IMR-90 (cell line): ENCODE measurements around the gene CD72. TPM values are rescaled to one million over a fixed set of nuclear protein-coding genes. Genes with fewer than 3 reads are reported as not detected.

Experiments
- ATAC-seq: fragments of 200-7000 bp; cut with Tn5 transposase; 2 replicates; pipeline ENCODE4 v1.9.1; 2020; ENCODE audit warnings: low read depth, mild to moderate bottlenecking, moderate library complexity
- BruUV-seq: library from RNA; stranded (reverse); fragments of 400-500 nt; replicated peaks from 2 replicates; lab custom pipeline; 2021; lab: Mats Ljungman, UMichigan
- CTCF ChIA-PET: fragments of 300-600 bp; formaldehyde crosslinking; extraction: SDS; loops from one replicate; lab custom pipeline; 2021; ENCODE audit warnings: antibody characterized with exemption; lab: Yijun Ruan, JAX
- POLR2A ChIA-PET: fragments of 300-600 bp; sonication (Branson Sonifier 250); formaldehyde crosslinking; loops from one replicate; lab custom pipeline; 2022; ENCODE audit warnings: antibody characterized with exemption; ENCODE audit not compliant: unreplicated experiment; lab: Charles Lee
- DNase-seq: peaks from one replicate; pipeline ENCODE4 v3.0.0; 2013
- H2AFZ ChIP-seq: replicated peaks from 2 replicates; pipeline ENCODE3; 2013; ENCODE audit warnings: low read length, mild to moderate bottlenecking; ENCODE audit not compliant: poor library complexity
- H2AK5ac ChIP-seq: 2 replicates; pipeline ENCODE4 v1.6.1; 2013; ENCODE audit warnings: low read depth, low read length, inconsistent platforms
- H2AK9ac ChIP-seq: replicated peaks from 2 replicates; pipeline ENCODE3; 2013; ENCODE audit warnings: mild to moderate bottlenecking, low read depth, low read length, moderate library complexity; ENCODE audit not compliant: poor library complexity
- H2BK120ac ChIP-seq: 2 replicates; pipeline ENCODE4 v1.6.1; 2013; ENCODE audit warnings: low read depth, low read length, inconsistent platforms
- H2BK15ac ChIP-seq: 3 replicates; pipeline ENCODE4 v1.6.1; 2013; ENCODE audit warnings: low read depth, low read length, inconsistent platforms
- H2BK20ac ChIP-seq: 2 replicates; pipeline ENCODE4 v1.6.1; 2013; ENCODE audit warnings: low read depth, mild to moderate bottlenecking, inconsistent platforms, low read length, moderate library complexity
- H2BK5ac ChIP-seq: 2 replicates; pipeline ENCODE4 v1.6.1; 2013; ENCODE audit warnings: mild to moderate bottlenecking, low read depth, low read length, inconsistent platforms; ENCODE audit not compliant: poor library complexity, severe bottlenecking
- H3K14ac ChIP-seq: replicated peaks from 2 replicates; pipeline ENCODE4 v1.6.1; 2013; ENCODE audit warnings: low read depth, low read length, inconsistent platforms
- H3K18ac ChIP-seq: 2 replicates; pipeline ENCODE4 v1.6.1; 2013; ENCODE audit warnings: low read depth, low read length, control low read depth
- H3K23ac ChIP-seq: 2 replicates; pipeline ENCODE4 v1.6.1; 2013; ENCODE audit warnings: low read depth, low read length, inconsistent platforms
- H3K27ac ChIP-seq: 2 replicates; pipeline ENCODE4 v1.5.1; 2013; ENCODE audit warnings: mild to moderate bottlenecking, control low read depth, low read length; ENCODE audit not compliant: insufficient read depth
- H3K27me3 ChIP-seq: 2 replicates; pipeline ENCODE4 v1.6.1; 2013; ENCODE audit warnings: low read length; ENCODE audit not compliant: control insufficient read depth, insufficient read depth
- H3K36me3 ChIP-seq: 2 replicates; pipeline ENCODE4 v1.6.1; 2013; ENCODE audit warnings: low read length, mixed read lengths; ENCODE audit not compliant: control insufficient read depth, insufficient read depth
- H3K4ac ChIP-seq: 2 replicates; pipeline ENCODE4 v1.6.1; 2013; ENCODE audit warnings: low read depth, low read length, inconsistent platforms
- H3K4me1 ChIP-seq: 2 replicates; pipeline ENCODE4 v1.6.1; 2013; ENCODE audit warnings: low read length, mixed read lengths; ENCODE audit not compliant: control insufficient read depth, insufficient read depth
- H3K4me2 ChIP-seq: 2 replicates; pipeline ENCODE4 v1.6.1; 2013; ENCODE audit warnings: low read depth, mild to moderate bottlenecking, control low read depth, low read length, moderate library complexity
- H3K4me3 ChIP-seq: 2 replicates; pipeline ENCODE4 v1.5.1; 2013; ENCODE audit warnings: low read depth, mild to moderate bottlenecking, control low read depth, low read length, moderate library complexity; ENCODE audit not compliant: insufficient read depth
- H3K56ac ChIP-seq: 2 replicates; pipeline ENCODE4 v1.6.1; 2013; ENCODE audit warnings: low read length, inconsistent platforms; ENCODE audit not compliant: insufficient read depth; ENCODE audit errors: extremely low read depth
- H3K79me1 ChIP-seq, 2 experiments: 2 replicates each; pipeline ENCODE4 v1.6.1; 2013; ENCODE audit warnings: low read length in 2 of 2, inconsistent platforms in 1 of 2, low read depth in 1 of 2
- H3K9ac ChIP-seq: 2 replicates; pipeline ENCODE4 v1.6.1; 2013; ENCODE audit warnings: low read depth, low read length, control low read depth
- H3K9me1 ChIP-seq: 2 replicates; pipeline ENCODE4 v1.6.1; 2013; ENCODE audit warnings: low read length, inconsistent platforms; ENCODE audit not compliant: insufficient read depth
- H3K9me3 ChIP-seq: 2 replicates; pipeline ENCODE4 v1.6.1; 2013; ENCODE audit warnings: low read length; ENCODE audit not compliant: control insufficient read depth, insufficient read depth
- H4K20me1 ChIP-seq: 2 replicates; pipeline ENCODE4 v1.6.1; 2013; ENCODE audit warnings: low read length, inconsistent platforms; ENCODE audit not compliant: insufficient read depth
- H4K5ac ChIP-seq: 2 replicates; pipeline ENCODE4 v1.6.1; 2013; ENCODE audit warnings: mild to moderate bottlenecking, low read depth, low read length, control low read depth
- H4K8ac ChIP-seq, 2 experiments: 2 replicates each; pipeline ENCODE4 v1.6.1; 2013; ENCODE audit warnings: low read depth in 2 of 2, low read length in 2 of 2, control low read depth in 1 of 2, inconsistent platforms in 1 of 2
- H4K91ac ChIP-seq: 2 replicates; pipeline ENCODE4 v1.6.1; 2013; ENCODE audit warnings: low read depth, low read length, inconsistent platforms; ENCODE audit not compliant: insufficient read depth
- BHLHE40 ChIP-seq: fragments of 150-350 bp; IDR thresholded peaks from 2 replicates; pipeline ENCODE4 v1.6.1; 2016; ENCODE audit warnings: mild to moderate bottlenecking, low read depth, low read length
- CHD1 ChIP-seq: IDR thresholded peaks from 2 replicates; pipeline ENCODE4 v1.6.1; 2012; ENCODE audit warnings: low read depth, low read length, improper control_type of control experiment
- CTCF ChIP-seq: conservative IDR thresholded peaks from 2 replicates; pipeline ENCODE4 v1.5.1; 2012; ENCODE audit warnings: mild to moderate bottlenecking, low read depth, low read length, improper control_type of control experiment
- MAFK ChIP-seq: IDR thresholded peaks from 2 replicates; pipeline ENCODE4 v1.6.1; 2012; ENCODE audit warnings: low read depth, low read length, improper control_type of control experiment
- MAZ ChIP-seq: IDR thresholded peaks from 2 replicates; pipeline ENCODE4 v1.6.1; 2012; ENCODE audit warnings: low read depth, mild to moderate bottlenecking, low read length, improper control_type of control experiment, moderate library complexity, borderline replicate concordance
- MXI1 ChIP-seq: IDR thresholded peaks from 2 replicates; pipeline ENCODE4 v1.6.1; 2012; ENCODE audit warnings: low read depth, mild to moderate bottlenecking, low read length, moderate library complexity, borderline replicate concordance
- NFE2L2 ChIP-seq: fragments of 150-350 bp; IDR thresholded peaks from 2 replicates; pipeline ENCODE4 v1.6.1; 2016; ENCODE audit warnings: low read depth, mild to moderate bottlenecking, low read length
- POLR2A ChIP-seq: IDR thresholded peaks from 2 replicates; pipeline ENCODE4 v1.6.1; 2012; ENCODE audit warnings: mild to moderate bottlenecking, low read depth, low read length
- RFX5 ChIP-seq: IDR thresholded peaks from 2 replicates; pipeline ENCODE4 v1.8.0; 2012; ENCODE audit warnings: low read depth, mild to moderate bottlenecking, low read length, moderate library complexity
- SMC3 ChIP-seq: fragments of 150-350 bp; IDR thresholded peaks from 2 replicates; pipeline ENCODE4 v1.6.1; 2016; ENCODE audit warnings: low read depth, mild to moderate bottlenecking, antibody characterized with exemption, low read length, moderate library complexity
- WGBS, 2 experiments: methylation state at CpG; one replicate each; pipeline versions ENCODE4 v1.1.5 to v1.1.7; 2013; ENCODE audit warnings: missing lambda C conversion rate in 2 of 2; ENCODE audit not compliant: insufficient read length in 1 of 2; ENCODE audit errors: extremely low coverage in 2 of 2; 5-methylcytosine and 5-hydroxymethylcytosine counted together
- dilution Hi-C: fragments of 300-500 bp; cut with HindIII; formaldehyde crosslinking; loops from one replicate; pipeline ENCODE4 v1.14.3; 2018; ENCODE audit warnings: low sequenced_read_pairs; ENCODE audit not compliant: unreplicated experiment
- in situ Hi-C: fragments of 300-500 bp; cut with MboI; formaldehyde crosslinking; loops from 3 replicates; pipeline ENCODE4 v1.14.3; 2019; ENCODE audit warnings: low sequenced_read_pairs, inconsistent platforms, mixed read lengths
- intact Hi-C: fragments of 100-400 bp; cut with micrococcal nuclease; formaldehyde crosslinking; loops from 2 replicates; pipeline ENCODE4 v1.10.0; 2022
- polyA plus RNA-seq, 3 experiments: library from polyadenylated mRNA; depleted of rRNA; stranded (reverse); fragments of >200 nt; gene quantifications; 2 replicates each; pipeline ENCODE4 v1.2.3, GENCODE V29; 2012; ENCODE audit warnings: low replicate concordance in 1 of 3
- total RNA-seq: library from RNA; depleted of rRNA; stranded (reverse); fragments of >200 nt; gene quantifications from 2 replicates; pipeline ENCODE4 v1.2.3, GENCODE V29; 2012
- TF ChIP-seq, protein P1 (sequence below): fragments of 150-350 bp; IDR thresholded peaks from 2 replicates; pipeline ENCODE4 v1.6.1; 2017; ENCODE audit warnings: mild to moderate bottlenecking, antibody characterized with exemption, low read length, low read depth
- TF ChIP-seq, protein P2 (sequence below): fragments of 150-350 bp; IDR thresholded peaks from 2 replicates; pipeline ENCODE4 v1.6.1; 2016; ENCODE audit warnings: low read depth, mild to moderate bottlenecking, low read length, moderate library complexity, borderline replicate concordance

Gene CD72
- total and polyA plus RNA-seq, 2 of the 4 experiments (the other 2 are of a cell fraction): 0.36 to 0.58 TPM

GRCh38 chr9:35653611-35654010 lies 35.4 kb upstream of the CD72 start:
- no peaks in the 10 kb centered on the region for H3K27me3 ChIP-seq
- CTCF ChIA-PET: no interaction called here
- no peaks in the 10 kb centered on the region for H3K36me3 ChIP-seq
- no peak overlapping the region for H2BK5ac ChIP-seq
- no peak overlapping the region for H2BK15ac ChIP-seq
- peaks cover 4% of the 10 kb centered on the region; the same call in 1 of the 2 replicates for H3K9me1 ChIP-seq
- ATAC-seq (no peak), DNase-seq (no peak)
- BruUV-seq: no TSS peak
- H3K27ac ChIP-seq: no peak overlapping the region
- no CpG with 5 or more reads among the region's 2 CpGs for WGBS, 2 experiments
- no peak overlapping the region for H3K23ac ChIP-seq
- intact Hi-C loops (loop anchor here (10.0 kb wide), 2 partner anchors 161 to 169 kb away; partner anchors contain the start of genes HINT2 and SPAG8), dilution Hi-C loops (no loop called here), in situ Hi-C loops (loop anchor here (10.0 kb wide), 1 partner anchor 149 kb away; no protein-coding TSS in a partner anchor)
- H3K79me1 ChIP-seq: peaks cover 0 to 1% of the 10 kb centered on the region in 2 experiments; a peak in 3 of 4 replicates
- no peak overlapping the region for H4K5ac ChIP-seq
- no peak overlapping the region for H3K4ac ChIP-seq
- H3K14ac ChIP-seq: no peak overlapping the region
- no peak overlapping the region for H2AK9ac ChIP-seq
- POLR2A ChIA-PET: interaction anchor here (0.6 kb wide), 1 partner anchor 36 kb away, joined by 5 read pairs; the partner anchor contains the start of gene TPM2
- H3K9ac ChIP-seq: no peak overlapping the region
- H2BK120ac ChIP-seq: no peak overlapping the region
- peaks cover 13% of the 10 kb centered on the region; the same call in 1 of the 2 replicates for H3K4me1 ChIP-seq
- H3K4me3 ChIP-seq: no peak overlapping the region
- H4K91ac ChIP-seq: no peak overlapping the region
- no peaks in the 10 kb centered on the region for H3K9me3 ChIP-seq
- no peak overlapping the region for H3K18ac ChIP-seq
- H3K4me2 ChIP-seq: no peak overlapping the region
- H2AFZ ChIP-seq: no peak overlapping the region
- no peak overlapping the region for H2AK5ac ChIP-seq
- TF ChIP-seq SMC3 (no peak), MXI1 (no peak), POLR2A (no peak), NFE2L2 (no peak), RFX5 (no peak), BHLHE40 (no peak), MAZ (no peak), CTCF (no peak), MAFK (no peak), CHD1 (no peak)
- TF ChIP-seq, protein P1, sequence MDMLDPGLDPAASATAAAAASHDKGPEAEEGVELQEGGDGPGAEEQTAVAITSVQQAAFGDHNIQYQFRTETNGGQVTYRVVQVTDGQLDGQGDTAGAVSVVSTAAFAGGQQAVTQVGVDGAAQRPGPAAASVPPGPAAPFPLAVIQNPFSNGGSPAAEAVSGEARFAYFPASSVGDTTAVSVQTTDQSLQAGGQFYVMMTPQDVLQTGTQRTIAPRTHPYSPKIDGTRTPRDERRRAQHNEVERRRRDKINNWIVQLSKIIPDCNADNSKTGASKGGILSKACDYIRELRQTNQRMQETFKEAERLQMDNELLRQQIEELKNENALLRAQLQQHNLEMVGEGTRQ: no peak
- TF ChIP-seq, protein P2, sequence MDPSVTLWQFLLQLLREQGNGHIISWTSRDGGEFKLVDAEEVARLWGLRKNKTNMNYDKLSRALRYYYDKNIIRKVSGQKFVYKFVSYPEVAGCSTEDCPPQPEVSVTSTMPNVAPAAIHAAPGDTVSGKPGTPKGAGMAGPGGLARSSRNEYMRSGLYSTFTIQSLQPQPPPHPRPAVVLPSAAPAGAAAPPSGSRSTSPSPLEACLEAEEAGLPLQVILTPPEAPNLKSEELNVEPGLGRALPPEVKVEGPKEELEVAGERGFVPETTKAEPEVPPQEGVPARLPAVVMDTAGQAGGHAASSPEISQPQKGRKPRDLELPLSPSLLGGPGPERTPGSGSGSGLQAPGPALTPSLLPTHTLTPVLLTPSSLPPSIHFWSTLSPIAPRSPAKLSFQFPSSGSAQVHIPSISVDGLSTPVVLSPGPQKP: no peak
- H2BK20ac ChIP-seq: no peak overlapping the region
- peaks cover 3% of the 10 kb centered on the region; the same call in 1 of the 2 replicates for H4K20me1 ChIP-seq
- H3K56ac ChIP-seq: no peak overlapping the region
- H4K8ac ChIP-seq: no peak overlapping the region
